HG02571 (cell line): ENCODE data around the gene JAK1.

Experiments
- ATAC-seq: cut with Tn5 transposase; IDR thresholded peaks from one replicate; pipeline ENCODE4 v1.9.1; 2021; ENCODE audit warnings: mild to moderate bottlenecking, moderate library complexity; ENCODE audit not compliant: unreplicated experiment

Gene JAK1

DNA sequence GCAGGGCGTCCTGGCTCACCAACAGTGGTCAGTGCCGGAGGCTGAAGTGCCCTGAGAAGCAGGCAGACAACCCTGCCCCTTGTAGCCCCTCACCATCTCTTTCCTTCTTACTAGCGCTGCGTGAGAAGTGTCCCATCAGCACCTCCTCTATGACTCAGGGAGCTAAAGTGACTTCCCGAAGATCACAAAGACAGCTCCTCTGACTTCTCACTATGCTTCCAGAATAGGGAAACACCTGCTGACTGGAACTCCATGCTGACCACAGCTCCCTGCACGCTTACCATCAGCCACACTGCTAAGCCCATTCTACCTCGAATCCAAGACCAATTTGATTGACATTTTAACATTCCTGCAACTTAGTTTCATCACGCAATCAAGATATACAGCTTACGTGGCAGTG lies 92.8 kb downstream of the JAK1 start:
- ATAC-seq: no peak

- ATAC-seq: no peak
Observed at GRCh38 chr1:64872067-64872466, 94.3 kb downstream of the JAK1 start.

DNA sequence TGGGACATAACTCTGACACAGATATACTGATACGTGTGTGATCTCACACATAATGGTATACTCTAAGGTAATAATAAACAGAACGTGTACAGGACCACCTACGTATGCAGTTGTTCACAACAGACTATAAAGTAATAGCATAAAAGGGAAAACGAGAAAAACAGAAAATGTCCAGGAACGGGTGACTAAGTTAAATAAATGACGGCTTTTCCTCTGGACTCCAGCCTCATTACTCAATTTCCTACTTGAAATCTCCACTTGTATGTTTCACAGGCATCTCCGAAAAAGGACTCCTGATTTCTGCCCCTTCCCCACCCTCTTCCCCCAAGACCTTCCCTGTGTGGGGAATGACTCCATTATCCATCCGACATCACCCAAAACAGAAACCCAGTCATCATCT lies 95.1 kb downstream of the JAK1 start:
- ATAC-seq: no peak

DNA sequence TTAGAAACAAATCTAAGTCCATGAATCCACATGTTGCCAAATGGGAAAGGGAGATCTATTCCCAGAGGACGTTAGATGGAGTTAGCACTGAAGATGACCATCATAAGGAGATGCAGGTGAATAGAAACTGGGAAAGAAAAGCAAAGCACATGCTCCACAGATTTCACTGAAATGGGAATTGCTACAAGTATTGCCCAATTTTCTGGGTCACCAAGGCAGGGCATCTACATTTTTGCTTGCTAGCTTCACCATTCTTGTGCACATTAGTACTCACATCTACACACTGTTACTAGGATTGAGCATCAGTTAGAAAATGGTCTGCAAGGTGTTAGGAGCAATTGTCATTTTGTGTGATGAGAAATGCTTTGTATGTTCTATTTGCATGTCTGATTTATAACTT lies 99.1 kb downstream of the JAK1 start:
- ATAC-seq: no peak

DNA sequence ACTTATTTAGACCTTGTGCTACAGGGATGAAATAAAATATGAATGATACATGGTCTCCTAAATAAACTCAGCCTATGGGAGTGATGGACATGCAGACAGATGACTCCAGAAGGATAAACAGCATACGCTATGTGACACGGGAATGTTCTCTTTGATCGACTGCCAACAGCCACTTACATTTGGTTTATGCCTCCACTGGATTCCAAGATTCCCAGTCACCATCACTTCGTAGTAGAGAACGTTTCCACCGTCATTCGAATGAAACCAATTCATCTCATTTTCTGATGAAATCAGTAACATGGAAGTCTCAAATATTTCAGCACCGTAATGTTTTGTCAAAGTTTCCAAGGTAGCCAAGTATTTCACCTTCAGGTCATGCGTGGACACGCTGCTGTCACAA lies 99.7 kb downstream of the JAK1 start:
- no peak for ATAC-seq

DNA sequence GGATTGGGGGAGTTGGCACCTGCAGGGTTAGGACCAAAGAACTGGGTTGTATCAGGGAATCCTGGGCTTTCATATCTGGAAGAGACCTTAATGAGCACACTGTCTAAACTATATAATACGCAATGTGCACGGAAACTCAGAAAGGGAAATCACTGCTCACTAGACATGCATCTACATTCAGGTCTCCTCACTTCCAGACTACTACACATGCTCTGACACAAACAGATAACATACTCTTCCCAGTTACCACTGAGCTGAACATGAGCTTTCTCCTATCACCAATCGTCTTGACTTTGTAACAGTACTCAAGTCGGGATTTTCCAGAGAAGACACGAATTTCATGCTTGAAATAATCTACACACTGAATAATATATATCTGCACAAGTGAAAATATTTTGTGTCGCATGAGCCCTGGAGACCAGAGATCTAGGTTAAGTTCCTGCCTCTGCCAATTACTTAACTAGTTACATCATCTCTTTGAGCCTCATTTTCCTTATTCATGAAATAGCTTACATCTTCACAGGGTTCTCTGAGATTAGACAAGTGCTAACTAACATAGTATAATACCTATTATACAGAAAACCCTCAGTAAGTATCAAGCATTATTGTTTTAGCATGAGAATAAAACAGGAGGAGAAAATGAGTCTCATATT lies 101.1 kb downstream of the JAK1 start:
- ATAC-seq: no peak

GRCh38 chr1:64864018-64864940 lies 102.1 kb downstream of the JAK1 start:
- ATAC-seq: peak; percentile 100

DNA sequence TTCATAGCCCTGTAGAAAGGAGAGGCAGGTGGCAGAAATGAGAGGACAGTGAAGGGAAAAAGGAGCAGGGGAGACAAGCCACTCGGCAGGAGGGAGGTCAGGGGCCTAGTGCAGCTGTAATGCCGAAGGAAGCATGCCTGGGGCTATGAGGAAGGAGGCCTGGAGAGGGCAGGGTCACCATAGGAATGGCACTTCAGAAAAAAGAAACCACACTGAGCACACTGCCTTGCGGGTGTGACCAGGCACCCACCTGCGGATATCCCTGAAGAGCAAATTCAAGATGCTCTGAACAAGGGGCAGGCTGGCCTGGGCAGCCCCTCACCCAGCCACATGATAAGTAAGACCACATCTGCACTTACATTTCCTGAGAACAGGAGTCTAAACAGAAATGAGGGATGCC lies 104.7 kb downstream of the JAK1 start:
- no peak for ATAC-seq

DNA sequence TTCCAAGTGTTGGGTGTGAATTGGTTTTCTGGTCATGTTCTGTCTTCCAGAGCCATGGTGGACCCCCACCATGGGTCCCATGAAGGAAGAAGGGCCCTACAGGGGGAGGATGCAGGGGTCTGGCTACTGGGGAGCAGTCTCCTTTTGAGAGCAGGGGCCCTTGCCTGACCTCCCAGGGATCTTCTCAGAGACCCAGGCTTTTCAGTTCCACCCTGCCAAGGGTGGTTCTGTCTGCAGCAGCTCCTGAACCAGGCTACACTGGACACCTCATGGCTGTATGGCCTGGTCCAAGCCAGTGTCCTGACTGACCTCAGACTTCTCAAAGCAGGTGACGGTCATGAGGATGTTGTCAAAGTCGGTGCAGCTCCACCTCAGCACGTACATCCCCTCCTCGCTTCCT lies 109.0 kb downstream of the JAK1 start:
- ATAC-seq: no peak

- ATAC-seq: no peak
Observed at GRCh38 chr1:64856553-64856952, 109.8 kb downstream of the JAK1 start.

- ATAC-seq: no peak
Observed at GRCh38 chr1:64855557-64855956, 110.8 kb downstream of the JAK1 start.

DNA sequence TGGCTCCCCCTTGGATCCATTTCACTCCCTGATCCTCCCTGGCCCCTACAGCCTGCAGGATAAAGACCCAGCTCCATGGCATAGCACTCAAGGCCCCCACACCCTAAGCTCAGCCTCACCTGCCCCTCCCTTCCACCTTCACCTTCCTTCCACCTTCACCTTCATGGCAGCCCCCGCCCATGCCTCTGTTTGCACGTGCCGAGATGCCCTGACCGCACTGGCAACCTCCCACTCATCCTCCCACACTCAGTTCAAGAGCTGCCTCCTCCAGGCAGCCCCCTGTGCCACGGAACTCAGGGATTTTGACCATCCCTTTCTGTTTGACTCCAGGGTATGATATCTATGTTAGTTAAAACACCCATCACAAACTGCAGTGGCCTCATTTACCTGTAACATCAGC lies 111.7 kb downstream of the JAK1 start:
- ATAC-seq: no peak

DNA sequence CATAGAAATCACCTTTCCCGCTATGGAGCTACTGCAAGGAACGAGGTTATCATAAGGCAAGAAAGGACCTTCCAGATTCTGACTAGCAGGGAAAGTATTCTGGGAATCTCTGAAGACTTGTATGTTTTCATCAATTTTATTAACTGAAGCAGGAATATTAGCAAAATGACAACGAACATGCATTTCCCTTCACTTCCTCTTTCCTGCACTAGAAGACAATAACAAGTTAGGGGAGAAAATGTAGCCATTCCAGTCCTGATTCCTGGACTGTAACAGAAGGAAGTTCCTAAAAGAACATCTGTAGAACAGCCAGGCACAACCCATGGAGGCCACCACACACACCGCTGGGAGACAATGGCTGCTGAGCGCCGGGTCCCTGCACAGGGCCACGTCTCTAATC lies 114.7 kb downstream of the JAK1 start:
- ATAC-seq: no peak

DNA sequence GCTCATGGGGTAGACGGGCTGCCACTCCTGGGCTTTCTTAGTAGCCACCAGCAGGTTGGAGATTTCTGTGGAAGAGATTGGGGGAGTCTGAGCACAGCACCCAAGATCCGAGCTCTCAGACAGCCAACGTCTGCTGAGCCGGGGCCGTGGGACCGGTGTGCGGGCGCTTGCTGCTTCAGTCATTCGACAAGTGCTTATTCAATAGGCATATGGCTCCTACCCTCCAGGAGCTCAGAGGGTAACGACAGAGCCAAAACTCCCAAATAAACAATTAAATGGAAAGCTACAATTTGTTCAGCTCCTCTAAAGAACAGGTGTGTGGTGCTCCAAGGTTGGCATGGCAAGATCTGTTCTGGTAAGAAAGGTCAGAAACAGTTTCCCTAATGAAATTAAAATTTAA lies 115.5 kb downstream of the JAK1 start:
- ATAC-seq: no peak

GRCh38 chr1:64849942-64850341 lies 116.4 kb downstream of the JAK1 start:
- no peak for ATAC-seq

GRCh38 chr1:64848803-64849202 lies 117.5 kb downstream of the JAK1 start:
- no peak for ATAC-seq

DNA sequence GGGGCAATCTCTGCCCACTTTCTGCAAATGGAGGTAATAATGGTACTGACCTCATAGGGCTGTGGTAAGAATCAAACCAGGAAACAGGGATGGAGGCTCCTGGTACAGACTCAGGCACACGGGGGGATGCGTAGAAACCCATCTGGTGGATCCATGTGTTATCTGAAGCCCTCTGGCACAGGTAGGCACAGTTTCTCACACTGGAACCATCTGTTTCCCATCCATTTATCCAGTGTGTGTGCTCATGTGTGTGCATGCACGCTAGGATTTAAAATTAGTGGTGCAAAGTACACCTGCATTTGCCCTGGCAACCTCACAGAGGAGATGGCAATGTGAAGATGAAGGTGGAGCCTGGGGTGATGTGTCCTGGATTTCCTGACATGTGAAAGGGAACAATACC lies 118.2 kb downstream of the JAK1 start:
- no peak for ATAC-seq

DNA sequence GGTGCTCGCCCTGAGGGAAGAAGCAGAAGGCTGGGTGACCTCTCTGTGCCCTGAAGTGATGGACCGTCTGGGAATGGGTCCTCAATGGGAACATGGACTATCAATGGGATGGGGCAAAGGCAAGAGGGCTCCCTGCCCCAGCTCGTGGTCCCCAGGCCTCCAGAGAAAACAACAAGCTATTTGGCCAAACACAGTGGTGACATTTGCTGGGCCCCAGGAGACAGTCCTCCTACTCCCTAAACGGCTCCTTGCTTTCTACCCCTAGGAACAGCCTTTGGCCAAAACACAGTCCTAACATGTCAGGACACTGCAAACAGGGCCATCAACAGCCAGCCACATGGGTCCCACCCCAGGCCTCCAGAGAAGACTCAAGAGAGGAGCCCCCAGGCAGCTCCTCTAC lies 118.7 kb downstream of the JAK1 start:
- no peak for ATAC-seq

GRCh38 chr1:64846573-64847430 lies 119.5 kb downstream of the JAK1 start:
- no peak for ATAC-seq

- no peak for ATAC-seq
Observed at GRCh38 chr1:64845831-64846425, 120.4 kb downstream of the JAK1 start.

DNA sequence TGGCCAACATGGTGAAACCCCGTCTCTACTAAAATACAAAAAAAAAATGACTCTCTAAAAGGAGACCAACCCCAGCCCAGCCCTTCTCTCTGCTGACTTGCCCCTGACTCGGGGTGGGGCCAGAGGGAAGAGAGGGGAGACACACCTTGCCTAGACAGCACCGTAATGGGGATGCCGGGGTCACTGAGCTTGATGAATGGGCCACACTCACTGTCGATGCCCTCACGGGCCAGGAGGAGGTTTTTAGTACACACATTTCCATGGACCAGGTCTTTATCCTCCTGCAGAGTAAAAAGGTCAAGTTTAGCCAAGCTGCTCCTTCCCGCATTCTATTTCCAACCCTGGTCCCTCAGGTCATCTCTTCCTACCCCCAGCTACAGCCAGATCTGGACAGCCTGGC lies 121.7 kb downstream of the JAK1 start:
- no peak for ATAC-seq
